Measurements from ENCODE around the gene RUFY3.

Gene RUFY3

DNA sequence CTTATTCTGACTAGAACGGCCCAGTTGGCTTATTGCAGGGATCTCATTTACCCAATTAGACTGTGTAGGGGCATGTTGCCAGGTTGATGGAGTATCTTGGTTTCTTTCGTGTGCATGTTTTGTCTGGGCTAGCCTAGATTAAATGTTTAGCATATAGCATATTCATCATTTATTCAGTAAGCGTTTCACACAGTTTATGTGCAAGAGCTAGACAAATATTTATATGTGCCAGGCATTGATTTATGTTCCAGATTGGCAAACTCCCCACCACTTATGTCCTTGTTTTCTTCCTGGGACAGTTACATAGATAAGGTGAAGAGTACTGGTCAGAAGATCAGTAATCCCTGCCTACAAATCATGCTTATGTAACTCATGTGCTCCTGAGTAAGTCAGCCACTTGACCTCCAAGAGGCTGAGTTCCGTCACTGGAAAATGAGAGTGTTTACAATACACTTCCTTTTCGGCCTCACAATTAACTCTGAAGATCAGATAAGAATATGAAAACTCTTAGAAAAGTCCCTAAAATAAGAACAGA lies 57.2 kb downstream of the RUFY3 start:
- DNase-seq (ENCODE audit: low read depth): no peak

DNA sequence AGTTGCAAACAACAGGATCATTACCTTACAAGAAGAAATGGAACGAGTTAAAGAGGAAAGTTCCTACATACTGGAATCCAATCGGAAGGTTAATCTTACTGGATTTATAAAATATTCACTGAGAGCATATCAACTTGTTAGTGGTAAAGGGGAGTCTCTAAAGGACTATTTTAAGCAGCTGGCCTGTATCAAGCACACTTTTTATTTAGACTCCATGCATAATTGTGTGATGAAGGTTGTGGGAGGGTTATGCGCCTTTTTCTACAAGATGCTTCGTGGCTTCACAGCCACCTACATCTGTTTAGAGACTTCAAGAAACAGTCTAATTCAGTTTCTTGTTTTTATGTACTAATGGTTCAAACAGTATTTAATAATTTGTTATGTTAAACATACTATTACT lies 61.3 kb downstream of the RUFY3 start:
- no peak for DNase-seq (ENCODE audit: low read depth)

DNA sequence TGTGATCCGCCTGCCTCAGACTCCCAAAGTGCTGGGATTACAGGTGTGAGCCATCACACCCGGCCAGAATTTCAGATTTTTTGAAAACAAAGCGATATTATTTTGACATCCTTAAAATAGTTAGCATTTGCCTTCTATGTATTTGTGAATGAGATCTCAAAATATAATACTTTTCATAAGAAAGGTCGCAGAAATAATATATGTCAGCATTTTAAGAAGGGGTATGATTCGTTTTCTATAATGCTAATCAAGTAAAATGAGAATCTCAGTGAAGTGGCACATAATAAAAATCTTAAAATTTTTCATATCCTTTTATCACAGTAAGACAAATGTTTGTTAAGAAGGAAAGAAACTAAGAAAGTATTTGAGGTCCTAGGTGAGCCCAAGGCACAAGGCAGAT lies 65.7 kb downstream of the RUFY3 start:
- no peak for DNase-seq (ENCODE audit: low read depth)

DNA sequence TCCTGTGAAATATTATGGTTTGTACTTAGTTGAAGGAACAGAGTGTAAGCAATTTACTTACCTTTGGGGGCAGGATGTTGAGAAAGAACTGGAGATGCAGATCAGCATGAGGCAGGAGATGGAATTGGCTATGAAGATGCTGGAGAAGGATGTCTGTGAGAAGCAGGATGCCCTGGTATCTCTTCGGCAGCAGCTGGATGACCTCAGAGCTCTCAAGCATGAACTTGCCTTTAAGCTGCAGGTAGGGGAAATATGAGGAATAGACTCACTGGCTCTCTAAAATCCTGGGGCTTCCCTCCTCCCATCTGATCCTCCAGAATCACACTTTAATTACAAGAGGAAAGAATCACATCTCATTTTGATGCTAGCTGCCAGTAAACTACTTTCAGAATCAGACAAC lies 67.0 kb downstream of the RUFY3 start:
- DNase-seq (ENCODE audit: low read depth): no peak

DNA sequence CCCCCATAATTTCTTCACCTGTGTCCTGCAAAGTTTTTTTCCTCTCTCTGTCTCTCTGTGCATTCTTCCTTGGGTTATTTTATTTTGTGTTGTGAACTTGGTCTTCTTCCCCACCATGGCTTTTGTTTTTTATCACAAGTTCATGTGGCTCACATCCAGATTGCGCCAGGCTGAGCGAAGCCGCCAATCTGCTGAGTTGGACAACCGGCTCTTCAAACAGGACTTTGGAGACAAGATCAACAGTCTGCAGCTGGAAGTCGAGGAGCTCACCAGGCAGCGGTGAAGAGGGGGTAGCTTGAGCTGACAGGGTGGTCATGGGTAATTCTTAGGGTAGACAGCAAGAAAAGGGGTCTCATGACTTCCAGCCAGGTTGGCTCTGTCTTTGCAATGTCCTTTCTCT lies 71.9 kb downstream of the RUFY3 start:
- DNase-seq (ENCODE audit: low read depth): no peak

DNA sequence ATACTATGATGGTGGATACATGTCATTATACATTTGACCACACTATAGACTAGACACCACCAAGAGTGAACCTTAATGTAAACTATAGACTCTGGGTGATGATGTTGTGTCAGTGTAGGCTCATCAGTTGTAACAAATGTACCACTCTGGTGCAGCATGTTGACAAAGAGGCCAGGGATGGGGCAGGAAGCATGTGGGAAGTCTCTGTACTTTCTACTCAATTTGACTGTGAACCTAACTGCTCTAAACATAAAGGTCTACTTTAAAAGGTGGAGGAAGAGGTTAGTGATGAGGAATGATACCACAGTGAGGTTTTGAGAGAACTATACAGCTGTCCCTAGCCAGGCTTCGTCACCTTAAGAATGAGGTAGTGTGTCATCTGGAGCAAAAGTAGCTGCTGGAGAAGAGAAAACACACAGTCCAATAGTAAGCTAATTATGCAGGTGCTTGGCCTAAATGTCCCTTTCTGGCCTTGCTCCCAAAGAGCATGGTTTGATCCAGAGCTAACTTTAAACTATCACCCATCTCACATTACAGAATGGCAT lies 79.6 kb downstream of the RUFY3 start:
- peak; percentile 3 for DNase-seq (ENCODE audit: low read depth)

DNA sequence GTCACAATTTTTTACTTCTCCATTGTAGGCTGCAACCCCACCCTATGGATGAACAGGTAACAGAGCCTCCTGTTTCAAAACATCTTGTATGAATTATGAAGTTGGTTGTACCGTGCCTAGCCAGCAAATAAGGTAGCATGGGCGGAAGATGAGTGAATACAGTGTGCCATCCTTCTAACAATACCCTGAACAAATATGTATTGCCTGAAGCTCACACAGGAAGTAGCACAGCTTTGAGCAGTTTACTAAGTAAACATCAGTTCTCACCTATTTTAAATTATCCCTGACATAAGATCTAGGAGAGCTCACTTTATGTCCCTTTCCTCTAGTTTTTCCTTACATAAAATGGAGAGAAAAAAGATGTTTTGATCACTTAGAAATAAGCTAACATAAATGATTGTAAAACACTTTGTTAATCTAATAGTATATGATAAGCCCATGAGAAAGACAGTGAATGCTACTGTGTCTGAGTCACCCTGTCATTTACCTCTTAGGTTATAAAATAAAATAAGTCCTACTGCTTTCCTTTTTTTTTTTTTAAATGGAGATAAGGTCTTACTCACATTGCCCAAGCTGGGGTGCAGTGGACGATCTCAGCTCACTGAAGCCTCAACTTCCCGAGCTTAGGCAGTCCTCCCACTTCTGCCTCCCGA lies 81.3 kb downstream of the RUFY3 start:
- DNase-seq (ENCODE audit: low read depth): no peak

DNA sequence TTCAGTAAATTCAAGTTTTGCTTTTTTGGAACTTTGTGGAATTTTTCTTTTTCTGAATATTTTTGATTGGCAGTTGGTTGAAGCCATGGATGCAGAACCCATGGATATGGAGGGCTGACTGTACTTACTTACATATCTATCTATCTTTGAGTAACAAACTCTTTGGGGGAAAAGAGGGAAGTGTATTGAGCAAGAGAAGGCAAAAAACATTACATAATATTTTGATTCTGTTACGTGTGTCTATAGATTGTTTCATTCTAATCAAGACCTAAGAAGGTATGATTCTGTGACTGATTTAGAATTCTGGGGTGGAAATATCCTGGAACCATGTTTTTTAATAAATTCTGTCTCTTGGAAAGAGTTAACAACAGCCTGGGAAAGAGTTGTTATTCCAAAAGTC lies 86.4 kb downstream of the RUFY3 start:
- no peak for DNase-seq (ENCODE audit: low read depth)

DNA sequence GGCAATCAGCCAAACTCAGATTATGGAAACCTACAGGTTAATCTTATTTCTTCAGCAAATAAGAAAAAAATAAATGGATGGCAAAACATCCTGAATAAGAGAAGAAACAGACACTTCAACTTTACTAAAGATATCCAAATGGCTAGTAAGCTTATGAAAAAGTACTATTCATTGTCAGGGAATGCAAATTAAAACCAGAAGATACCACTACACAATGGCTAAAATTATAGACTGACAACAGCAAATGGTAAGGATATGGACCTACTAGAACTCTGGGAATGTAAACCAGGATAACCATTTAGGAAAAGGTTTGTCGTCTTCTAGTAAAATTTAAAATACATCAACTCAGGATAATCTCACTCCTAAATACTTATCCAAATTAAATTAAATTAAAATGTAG lies 93.6 kb downstream of the RUFY3 start:
- DNase-seq (ENCODE audit: low read depth): no peak

DNA sequence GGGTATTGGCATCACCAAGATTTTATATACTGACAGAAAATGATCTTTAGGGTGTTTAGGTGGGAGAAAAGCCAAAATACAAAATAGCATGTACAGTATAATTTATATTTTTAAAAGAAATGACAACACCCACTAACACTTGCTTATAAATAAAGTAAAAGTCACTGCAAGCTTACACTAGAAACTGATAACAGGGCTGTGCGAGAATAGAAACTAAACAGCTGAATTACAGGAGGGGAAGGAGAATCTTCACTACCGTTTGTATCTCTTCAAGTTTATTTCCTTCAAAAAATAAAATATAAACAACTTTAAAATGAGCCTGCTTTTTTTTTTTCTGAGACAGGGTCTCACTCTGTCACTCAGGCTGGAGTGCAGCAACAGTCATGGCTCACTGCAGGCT lies 95.1 kb downstream of the RUFY3 start:
- no peak for DNase-seq (ENCODE audit: low read depth)

DNA sequence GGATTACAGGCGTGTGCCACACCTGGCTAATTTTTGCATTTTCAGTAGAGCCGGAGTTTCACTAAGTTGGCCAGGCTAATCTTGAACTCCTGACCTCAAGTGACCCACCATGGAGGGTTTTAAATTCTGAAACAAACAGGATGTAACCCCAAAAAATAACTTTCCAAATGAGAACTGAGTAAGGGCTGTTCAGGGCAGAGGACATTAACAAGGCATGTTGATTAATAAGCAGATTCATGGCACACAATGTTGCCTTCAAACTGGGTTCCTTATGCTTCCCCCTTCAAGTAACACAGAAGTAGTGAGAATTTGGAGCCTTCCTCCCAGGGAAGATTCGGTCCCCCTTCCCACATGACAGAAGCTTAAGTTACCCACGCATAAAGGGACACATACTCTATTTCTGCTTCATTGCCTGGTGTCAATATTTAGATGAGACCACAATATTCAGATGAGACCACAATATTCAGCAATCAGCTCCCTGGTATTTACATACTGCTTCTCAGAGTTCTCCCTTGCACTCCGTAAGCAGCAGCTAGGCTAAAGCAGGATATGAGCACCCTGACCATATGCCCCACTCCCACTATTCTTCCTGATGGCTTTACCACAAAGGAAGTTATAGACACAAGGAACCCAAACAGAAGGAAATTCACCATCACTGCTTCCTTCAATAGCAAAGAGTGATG lies 96.5 kb downstream of the RUFY3 start:
- no peak for DNase-seq (ENCODE audit: low read depth)

DNA sequence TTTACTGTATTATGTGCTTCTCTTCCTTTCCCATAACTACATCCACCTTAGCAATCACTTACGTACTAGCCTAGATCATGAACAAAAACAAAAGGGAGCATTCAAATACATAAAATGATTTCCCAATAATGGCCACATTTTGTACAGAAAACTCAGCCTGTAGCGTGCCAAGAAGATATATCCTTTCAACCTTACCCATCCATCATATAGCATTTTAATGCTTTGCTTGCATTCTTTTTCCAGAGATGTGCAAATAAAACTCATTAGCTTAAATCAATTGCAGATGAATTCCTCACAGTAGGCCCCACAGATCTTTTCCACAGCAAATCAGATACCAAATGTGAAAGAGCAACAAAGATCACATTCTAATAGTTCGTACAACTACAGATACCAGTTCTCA lies 97.2 kb downstream of the RUFY3 start:
- no peak for DNase-seq (ENCODE audit: low read depth)

DNA sequence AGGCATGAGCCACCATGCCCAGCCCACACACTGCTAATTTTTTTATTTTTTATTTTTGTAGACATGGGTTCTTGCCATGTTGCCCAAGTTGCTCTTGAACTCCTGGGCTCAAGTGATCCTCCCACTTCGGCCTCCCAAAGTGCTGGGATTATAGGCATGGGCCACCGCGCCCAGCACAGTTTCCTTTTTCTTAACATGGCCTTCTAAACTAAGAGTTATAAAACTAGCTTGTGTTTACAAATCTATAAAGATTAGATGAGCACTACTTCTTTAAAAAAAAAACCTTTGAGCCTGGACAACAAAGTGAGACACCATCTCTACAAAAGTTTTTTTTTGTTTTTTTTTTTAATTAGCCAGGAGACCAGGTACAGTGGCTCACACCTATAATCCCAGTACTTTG lies 107.3 kb downstream of the RUFY3 start:
- DNase-seq (ENCODE audit: low read depth): no peak

DNA sequence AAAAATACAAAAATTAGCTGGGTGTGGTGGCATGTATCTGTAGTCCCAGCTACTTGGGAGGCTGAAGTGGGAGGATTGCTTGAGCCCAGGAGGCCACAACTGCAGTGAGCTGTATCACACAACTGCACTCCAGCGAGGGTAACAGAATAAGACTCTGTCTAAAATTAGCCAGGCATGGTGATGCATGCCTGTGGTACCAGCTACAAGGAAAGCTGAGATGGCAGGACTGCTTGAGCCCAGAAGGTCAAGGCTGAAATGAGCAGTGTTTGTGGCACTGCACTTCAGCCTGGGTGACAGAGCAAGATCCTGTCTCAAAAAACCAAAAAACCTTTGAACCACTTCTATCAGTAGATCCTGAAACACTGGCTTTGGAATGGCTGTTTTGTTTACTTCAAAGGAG lies 107.7 kb downstream of the RUFY3 start:
- DNase-seq (ENCODE audit: low read depth): no peak

DNA sequence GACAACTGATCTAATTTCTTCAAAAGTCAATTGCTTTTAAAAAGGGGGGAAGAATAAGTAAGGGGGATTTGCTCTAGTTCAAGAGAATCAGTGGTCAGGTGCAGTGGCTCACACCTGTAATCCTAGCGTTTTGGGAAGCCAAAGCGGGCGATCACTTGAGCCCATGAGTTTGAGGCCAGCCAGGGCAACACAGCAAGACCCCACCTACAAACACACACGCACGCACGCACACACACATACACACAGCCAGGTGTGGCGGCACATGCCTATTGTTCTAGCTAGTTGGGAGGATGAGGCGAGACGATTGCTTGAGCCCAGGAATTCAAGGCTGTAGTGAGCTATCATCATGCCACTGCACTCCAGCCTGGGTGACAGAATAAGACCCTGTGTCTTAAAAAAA lies 108.3 kb downstream of the RUFY3 start:
- DNase-seq (ENCODE audit: low read depth): no peak

DNA sequence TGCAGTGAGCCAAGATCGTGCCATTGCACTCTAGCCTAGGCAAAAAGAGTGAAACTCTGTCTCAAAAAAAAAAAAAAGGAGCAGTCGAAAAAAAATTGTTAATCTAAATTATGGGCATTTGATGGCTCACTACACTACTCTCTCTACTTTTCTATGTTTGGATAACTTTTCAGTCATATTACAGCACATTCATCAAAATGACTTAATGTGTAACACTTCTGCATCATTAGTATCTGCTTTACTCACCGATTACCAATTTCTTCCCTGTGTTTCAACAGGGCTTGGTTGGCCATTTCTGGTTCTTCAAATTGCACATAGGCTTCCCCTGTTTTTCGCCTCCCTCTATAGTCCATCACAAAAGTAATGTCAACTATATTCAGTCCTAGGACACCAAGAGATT lies 109.5 kb downstream of the RUFY3 start:
- no peak for DNase-seq (ENCODE audit: low read depth)

DNA sequence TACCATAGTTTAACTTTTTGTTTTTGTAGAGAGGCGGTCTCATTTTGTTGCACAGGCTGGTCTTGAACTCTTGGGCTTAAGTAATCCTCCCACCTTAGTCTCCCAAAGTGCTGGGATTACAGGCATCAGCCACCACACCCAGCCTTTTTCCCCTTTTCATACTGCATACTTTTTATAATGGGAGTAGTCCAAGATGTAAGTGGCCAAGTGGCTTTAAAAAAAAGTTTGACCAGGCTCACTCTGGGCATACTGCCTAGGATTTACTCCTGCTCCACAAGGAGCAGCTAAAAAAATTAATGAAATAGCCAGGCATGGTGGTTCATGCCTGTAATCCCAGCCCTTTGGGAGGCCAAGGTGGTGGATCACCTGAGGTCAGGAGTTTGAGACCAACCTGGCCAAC lies 111.9 kb downstream of the RUFY3 start:
- DNase-seq (ENCODE audit: low read depth): no peak

DNA sequence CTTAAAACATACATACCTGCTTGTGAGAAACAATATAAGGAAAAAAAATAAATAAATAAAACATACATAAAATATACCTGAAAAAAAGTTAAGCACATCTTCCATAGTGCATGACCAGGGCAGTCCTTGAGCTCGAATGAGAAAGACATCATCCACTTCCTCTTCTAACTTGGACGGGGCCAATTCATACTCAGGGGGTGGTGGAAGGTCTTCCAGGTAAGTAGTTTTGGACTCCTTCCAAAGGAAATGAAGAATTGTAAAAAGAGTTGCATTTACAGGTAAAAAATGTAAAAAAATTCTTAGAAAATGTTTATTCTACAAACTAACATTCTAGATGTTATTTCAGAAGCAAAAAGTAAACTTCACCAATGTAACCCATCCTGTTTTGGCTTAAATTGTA lies 114.3 kb downstream of the RUFY3 start:
- no peak for DNase-seq (ENCODE audit: low read depth)

DNA sequence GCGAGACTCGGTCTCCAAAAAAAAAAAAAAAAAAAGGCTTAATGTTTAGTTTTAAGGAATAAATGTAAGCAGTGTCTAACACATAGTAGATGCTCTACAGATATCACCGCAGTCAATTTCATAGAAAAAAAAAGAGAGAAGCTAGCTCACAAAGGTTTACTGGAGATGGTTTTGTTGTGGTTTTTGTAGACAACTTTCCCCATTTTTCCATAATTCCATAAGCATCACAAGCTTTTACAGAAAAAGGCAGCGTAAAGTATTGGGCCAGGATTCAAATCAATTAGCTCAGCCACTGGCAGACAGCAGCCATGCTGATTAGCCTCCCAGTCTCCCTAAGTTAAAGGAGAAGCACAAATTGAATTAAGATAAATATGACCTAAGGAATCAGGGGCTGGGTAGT lies 116.4 kb downstream of the RUFY3 start:
- DNase-seq (ENCODE audit: low read depth): no peak

DNA sequence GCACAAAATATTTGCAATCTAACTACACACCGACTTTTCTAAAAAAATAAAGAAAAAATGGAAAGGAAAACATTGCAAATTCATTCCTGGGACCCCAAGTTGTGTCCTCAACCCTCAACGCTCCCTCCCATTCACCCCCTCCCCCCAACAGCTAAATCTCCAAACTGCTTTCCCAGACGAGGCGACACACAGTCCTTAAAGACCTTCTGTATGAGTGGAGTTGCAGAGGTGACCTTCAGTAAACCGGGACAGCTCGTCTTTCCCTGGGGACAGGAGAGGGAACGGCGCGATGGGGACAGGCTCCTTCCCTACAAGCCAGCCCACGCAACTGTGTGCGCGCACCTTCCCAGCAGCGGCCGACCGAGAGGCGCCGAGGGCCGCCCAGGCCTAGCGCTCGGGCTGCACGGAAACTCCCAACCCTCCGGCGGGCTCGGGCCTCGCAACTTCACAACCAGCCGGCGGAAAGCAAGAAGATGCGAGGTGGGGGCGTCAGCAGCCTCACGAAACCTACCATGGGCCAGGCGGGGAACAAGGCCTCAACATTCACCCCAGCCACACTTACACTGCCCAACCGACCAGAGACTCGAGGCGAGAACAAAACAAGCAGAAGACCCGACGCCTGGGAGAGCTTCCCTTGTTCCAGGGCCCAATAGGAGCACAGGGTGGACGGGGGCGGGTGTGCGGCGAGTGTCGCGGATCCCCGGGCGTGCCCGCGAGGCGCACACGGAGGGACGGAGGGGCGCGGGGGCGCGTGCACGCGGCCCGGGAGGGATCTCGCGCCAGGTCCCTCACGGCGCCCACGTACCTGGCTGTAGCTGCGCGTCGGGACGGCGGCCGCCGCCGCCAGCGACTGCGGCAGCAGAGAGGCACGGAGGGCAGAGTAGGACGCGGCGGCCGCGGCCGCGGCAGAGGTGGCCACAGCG lies 117.2 kb downstream of the RUFY3 start:
- peak; percentile 67 for DNase-seq (ENCODE audit: low read depth)

DNA sequence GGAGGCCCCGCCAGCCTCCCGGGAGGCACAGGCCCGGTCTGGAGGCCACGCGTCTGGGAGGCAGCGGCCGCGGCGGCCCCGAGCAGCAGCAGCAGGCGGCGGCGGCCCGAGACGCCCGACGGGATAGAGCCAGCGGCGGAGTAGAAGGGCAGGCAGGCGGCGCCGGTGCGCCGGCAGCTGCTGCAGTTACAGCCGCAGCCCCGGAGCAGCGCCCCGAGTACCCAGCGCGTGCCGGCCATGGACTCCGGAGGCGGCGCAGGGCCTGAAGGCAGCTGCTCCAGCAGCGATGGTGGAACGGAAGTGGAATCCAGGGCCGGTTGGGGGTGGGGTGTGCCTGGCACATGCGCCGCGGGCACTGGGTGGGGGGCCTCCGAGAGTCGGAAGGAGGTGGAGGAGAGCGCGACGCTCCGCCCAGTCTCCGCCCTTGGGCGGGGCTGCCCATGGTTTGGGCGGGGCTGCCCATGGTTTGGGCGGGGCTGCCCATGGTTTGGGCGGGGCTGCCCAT lies 117.9 kb downstream of the RUFY3 start, which contains the start of gene GRSF1:
GRSF1 (minus strand) TSS at position 302 of the 505 bp plus-strand sequence; CDS start at position 239, 63 bp downstream.
- peak; percentile 92 for DNase-seq (ENCODE audit: low read depth)

DNA sequence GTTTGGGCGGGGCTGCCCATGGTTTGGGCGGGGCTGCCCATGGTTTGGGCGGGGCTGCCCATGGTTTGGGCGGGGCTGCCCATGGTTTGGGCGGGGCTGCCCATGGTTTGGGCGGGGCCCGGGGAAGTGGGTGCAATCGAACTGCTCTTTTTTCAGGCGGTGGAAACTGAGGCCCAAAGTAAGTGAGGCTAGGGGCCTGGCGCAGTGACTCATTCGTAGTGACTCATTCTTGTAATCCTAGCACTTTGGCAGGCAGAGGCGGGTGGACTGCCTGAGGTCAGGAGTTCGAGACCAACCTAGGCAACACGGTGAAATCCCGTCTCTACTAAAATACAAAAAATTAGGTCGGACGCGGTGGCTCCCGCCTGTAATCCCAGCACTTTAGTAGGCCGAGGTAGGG lies 118.4 kb downstream of the RUFY3 start:
- DNase-seq (ENCODE audit: low read depth): peak; percentile 59
